GM12864 (cell line): Measurements from ENCODE around the gene PFKM.
A peak's percentile ranks its signal among the peaks of the same experiment; 100 is the strongest.

ENCODE experiments used
- DNase-seq: peaks from one replicate; pipeline ENCODE4 v3.0.0-alpha.2; 2011; ENCODE audit warnings: low read depth
- H3K4me3 ChIP-seq: 2 replicates; pipeline ENCODE4 v1.5.1; 2011; ENCODE audit warnings: mild to moderate bottlenecking, low read depth, low read length, control low read depth
- TF ChIP-seq, protein P1 (sequence below): IDR thresholded peaks from 2 replicates; pipeline ENCODE4 v1.5.1; 2011; ENCODE audit warnings: low read depth, mild to moderate bottlenecking, moderate library complexity, low read length, control low read depth, inconsistent platforms; ENCODE audit errors: missing control alignments

PFKM gene

DNA sequence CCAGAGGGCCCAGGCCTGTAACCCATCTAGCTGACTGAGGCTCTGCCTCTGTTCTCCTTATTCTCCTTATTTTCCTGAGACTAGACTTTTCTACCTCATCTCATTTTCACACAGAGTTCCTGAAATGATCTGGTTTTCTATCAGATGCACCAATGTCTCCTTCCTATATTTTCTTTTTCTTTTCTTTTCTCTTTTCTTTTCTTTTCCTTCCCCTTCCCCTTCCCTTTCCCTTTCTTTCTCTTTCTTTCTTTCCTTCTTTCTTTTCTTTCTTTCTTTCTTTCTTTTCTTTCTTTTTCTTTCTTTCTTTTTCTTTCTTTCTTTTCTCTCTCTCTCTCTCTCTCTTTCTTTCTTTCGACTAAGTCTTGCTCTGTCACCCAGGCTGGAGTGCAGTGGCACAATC, 61.3 kb downstream of the PFKM start:
- no peak for DNase-seq
- TF ChIP-seq, protein P1, sequence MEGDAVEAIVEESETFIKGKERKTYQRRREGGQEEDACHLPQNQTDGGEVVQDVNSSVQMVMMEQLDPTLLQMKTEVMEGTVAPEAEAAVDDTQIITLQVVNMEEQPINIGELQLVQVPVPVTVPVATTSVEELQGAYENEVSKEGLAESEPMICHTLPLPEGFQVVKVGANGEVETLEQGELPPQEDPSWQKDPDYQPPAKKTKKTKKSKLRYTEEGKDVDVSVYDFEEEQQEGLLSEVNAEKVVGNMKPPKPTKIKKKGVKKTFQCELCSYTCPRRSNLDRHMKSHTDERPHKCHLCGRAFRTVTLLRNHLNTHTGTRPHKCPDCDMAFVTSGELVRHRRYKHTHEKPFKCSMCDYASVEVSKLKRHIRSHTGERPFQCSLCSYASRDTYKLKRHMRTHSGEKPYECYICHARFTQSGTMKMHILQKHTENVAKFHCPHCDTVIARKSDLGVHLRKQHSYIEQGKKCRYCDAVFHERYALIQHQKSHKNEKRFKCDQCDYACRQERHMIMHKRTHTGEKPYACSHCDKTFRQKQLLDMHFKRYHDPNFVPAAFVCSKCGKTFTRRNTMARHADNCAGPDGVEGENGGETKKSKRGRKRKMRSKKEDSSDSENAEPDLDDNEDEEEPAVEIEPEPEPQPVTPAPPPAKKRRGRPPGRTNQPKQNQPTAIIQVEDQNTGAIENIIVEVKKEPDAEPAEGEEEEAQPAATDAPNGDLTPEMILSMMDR: no peak
- H3K4me3 ChIP-seq: no peak overlapping the region

DNA sequence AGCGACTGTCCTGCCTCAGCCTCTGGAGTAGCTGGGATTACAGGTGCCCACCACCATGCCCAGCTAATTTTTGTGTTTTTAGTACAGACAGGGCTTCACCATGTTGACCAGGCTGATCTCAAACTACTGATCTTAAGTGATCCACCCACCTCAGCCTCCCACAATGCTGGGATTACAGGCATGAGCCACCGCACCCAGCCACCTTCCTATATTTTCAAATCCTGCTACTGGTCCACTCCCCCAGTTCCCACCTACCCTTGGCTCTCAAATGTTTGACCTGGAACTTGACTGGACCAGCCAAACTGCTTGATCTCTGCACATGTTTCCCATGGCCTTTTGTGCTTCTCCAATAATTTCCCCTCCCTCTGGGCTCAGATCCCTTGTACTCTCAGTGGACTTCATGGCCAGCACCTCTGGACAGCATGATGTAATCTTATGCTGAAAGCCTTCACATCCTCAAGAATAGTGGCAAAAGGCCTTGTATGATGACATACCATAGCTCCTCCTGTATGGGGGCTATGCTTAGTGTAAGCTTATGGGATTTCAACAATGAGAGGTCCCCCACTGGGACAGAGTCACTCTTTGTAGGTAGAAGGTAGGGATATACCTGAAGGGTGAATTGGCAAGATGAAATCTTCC, 61.8 kb downstream of the PFKM start:
- no peak for DNase-seq
- no peak overlapping the region for H3K4me3 ChIP-seq
- TF ChIP-seq, protein P1: no peak

DNA sequence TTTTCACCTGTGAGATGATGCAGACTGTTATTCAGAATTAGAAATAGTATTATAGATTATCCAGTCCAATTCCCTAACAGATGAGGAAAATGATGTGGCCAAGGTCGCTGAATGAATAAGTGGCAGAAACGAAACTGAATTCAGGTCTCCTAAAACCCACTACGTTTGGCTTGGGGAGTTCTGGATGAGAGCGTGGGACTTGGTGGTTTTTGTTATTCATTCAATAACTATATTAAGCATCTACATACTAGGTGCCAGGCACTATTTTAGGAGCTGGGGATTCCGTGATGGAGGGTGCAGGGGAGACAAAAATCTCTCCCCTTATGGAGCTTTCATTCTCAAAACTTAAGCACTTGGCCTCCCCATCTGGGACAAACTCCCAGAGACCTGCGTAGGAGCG, 63.5 kb downstream of the PFKM start:
- TF ChIP-seq, protein P1: no peak
- no peak for DNase-seq
- H3K4me3 ChIP-seq: peak overlapping the region; percentile 69

DNA sequence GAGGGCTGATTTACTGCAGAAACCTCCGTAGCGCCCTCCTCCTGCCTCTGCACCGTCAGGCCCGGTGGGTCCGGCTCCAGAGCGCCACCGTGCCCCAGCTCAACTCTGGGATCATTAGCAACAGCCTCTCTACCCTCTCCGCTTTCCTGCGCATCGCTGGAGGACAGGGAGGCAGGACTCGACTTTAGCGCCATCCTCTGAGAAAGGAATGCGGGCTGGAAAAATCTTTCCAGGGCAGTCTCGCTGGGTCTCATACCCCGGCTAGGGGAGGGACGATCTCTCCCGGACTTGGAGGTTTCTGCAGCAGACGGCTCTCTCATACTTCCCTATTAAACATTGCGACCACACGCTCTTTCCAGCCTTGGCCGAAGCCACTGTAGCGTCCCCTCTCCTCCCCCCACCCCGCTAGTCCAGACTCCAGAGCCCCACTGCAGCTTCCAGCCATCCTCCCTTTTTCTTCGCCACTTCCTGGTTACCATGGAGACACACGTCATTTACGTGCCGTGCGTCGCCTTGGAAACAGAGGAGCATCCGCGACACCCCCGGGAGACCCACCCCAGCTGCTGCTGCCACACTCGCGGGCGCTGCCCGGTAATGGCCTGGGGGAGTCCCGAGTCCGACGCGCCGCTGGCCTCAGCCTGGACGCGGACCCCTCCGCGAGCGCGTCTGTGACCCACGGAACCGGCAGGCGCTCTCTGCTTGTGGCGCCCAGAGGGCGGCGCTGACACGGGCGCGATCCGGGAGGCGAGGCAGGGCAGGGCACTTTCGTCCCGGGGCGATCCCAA, 64.1 kb downstream of the PFKM start, which contains the start of gene CCDC184:
TSS of gene CCDC184 (plus strand) at position 554 of the 785 bp plus-strand sequence. CDS start 479 bp downstream, outside the sequence.
- peak within 1 kb of the TSS; percentile 69 for H3K4me3 ChIP-seq
- DNase-seq: no peak
- TF ChIP-seq, protein P1: peak; percentile 60

DNA sequence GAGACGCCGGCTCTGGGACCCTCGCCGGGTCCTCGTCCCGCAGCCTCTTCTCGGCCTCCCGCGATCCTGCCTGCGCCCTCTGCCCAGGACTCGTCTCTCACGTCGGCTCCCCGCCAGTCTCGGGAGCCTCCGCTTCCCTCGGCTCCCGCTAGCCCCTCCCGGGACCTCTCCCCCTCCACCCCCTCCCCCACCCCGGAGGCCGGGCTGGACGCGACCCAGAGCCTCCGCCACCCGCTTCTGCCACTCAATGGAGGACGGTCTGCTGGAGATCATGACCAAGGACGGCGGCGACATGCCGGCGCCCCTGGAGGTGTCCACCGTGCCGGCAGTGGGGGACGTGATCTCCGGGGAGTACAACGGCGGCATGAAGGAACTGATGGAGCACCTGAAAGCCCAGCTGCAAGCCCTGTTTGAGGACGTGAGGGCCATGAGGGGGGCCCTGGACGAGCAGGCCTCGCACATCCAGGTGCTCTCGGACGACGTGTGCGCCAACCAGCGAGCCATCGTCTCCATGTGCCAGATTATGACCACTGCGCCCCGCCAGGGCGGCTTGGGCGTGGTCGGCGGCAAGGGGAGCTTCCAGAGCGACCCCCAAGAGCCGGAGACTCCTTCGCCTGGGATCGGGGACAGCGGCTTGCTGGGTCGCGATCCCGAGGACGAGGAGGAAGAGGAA, 64.8 kb downstream of the PFKM start:
- peak overlapping the region; percentile 69 for H3K4me3 ChIP-seq

DNA sequence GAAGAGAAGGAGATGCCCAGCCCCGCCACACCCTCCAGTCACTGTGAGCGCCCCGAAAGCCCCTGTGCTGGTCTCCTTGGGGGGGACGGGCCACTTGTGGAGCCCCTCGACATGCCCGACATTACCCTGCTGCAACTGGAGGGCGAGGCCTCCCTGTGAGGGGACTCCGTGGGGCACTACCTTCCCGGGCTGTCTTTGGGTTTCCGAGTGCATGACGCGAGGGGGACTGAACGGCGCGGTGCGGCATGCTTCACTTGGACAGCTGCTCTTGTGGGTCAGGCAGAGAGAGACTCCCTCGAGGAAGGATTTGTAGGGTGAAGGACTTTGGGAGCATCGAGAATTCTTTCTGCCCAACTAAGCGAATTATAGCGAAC, 65.4 kb downstream of the PFKM start:
- no peak overlapping the region for H3K4me3 ChIP-seq
- TF ChIP-seq, protein P1: no peak
- DNase-seq: no peak

More for the DNA sequence above, 64.8 kb downstream of the PFKM start:
- no peak for DNase-seq
- TF ChIP-seq, protein P1: no peak
